ENCODE results near the gene SS18L1. TPM values are rescaled to one million over a fixed set of nuclear protein-coding genes. Genes with fewer than 3 reads are reported as not detected.

The SS18L1 gene
- total RNA-seq, 1 experiment from 2014 or later = 18.0 TPM

DNA sequence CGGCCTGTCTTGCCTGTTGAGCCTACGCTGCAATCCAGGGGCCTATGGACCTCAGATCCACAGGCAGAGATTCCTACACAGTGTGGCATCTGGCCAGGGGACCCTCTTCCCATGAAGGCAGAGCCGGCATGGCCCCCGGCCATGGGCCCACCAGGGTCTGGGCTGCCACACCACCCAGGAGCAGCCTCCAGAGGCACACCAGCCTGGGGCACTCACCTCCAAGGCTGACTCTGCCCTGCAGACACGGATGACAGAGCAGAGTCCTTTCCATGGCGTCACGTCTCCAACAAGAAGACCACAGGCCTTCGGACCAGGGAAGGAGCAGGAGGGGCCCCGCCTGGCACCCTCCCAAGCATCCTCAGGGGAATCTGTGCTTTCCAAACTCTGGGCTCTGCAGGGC is 80.0 kb downstream of the SS18L1 start:
- no peak for DNase-seq (ENCODE audit: low read depth)

DNA sequence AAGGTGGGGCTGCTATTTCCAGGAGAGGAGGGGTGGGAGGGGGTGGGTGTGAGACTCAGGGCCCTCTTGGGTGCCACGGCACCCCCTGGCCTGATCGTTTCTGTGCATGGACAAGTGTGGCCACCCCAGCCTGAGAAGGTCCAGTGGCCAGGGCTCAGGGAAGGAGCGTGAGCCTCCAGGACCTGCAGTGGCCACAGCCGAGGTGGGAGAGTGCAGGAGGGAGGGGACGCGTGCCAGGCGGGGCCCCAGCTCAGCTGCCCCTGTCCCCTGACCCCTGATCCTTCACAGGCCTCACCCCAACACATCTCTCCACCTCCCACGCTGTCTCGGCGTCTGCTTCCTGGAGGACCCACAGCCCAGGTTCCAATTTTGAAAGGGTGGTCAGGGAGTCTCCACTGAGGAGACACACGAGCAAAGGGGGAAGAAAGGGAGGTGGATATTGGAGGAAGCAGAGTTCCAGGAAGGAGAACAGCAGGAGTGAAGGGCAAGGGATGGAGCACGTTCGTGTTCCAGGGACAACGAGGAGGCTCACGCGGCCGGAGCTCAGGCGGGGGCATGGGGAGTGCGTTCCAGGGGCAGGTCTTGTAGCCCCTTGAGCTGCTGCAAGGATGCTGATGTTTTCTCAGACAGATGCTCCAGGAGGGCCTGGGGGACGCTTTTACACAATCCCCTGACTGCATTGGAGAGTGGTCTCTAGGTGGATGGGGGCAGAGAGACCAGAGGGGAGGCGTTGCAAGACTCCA is 80.7 kb downstream of the SS18L1 start:
- no peak for DNase-seq (ENCODE audit: low read depth)

DNA sequence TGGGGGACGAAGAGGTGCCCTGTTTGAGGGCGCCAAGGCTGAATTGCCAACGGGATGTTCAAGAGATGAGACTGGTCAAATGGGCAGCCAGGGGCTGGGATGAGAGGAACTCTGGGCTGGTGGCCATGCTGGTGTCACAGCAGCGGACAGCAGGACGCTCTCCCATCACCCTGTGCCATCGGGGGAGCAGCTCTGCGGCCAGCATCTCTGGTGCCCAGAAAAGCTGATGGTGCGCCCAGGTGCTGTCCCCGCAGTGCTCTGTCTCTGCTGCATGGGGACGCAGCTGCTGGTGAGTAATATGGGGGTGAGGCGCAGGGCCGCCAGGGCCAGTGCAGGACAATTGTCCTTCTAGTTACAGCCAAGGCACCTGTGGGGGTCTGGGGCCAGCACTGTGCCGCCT is 81.5 kb downstream of the SS18L1 start:
- DNase-seq (ENCODE audit: low read depth) = no peak

DNA sequence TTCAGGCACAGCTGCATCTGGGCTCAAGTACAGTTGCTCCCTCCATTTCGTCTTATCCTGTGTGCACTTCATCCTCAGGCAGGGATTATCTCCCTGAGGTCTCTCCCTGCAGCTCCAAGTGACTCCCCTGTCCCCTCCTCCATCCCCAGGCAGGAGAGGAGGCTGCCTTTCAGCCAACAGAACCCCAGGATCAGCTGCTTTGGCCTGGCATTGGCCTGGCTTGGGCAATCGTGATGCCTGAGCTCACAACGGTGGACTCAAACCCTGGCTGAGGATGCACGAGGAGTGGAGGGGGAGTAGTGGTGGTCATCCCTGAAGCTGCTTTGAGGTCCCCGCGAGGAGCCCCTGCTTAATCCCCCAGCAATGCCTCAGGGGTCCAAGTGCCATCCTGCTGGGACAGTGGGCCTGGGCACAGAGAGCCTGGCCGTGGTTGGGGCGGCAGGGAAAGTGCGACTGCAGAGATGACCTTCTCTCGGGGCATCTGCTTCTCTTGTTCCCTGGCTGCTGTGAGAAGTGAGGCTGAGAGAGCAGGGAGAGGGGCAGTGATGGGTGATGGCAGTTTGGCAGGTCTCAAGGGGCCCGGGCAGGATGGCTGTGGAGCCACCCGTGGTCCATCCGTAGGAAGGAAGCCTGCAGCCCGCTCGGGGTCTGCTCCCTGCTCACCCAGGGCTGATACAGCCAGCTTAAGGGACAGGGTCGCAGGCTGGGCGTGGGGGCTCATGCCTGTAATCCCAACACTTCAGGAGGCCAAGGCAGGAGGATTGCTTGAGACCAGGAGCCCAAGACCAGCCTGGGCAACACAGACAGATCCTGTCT is 82.5 kb downstream of the SS18L1 start:
- DNase-seq (ENCODE audit: low read depth) = no peak

DNA sequence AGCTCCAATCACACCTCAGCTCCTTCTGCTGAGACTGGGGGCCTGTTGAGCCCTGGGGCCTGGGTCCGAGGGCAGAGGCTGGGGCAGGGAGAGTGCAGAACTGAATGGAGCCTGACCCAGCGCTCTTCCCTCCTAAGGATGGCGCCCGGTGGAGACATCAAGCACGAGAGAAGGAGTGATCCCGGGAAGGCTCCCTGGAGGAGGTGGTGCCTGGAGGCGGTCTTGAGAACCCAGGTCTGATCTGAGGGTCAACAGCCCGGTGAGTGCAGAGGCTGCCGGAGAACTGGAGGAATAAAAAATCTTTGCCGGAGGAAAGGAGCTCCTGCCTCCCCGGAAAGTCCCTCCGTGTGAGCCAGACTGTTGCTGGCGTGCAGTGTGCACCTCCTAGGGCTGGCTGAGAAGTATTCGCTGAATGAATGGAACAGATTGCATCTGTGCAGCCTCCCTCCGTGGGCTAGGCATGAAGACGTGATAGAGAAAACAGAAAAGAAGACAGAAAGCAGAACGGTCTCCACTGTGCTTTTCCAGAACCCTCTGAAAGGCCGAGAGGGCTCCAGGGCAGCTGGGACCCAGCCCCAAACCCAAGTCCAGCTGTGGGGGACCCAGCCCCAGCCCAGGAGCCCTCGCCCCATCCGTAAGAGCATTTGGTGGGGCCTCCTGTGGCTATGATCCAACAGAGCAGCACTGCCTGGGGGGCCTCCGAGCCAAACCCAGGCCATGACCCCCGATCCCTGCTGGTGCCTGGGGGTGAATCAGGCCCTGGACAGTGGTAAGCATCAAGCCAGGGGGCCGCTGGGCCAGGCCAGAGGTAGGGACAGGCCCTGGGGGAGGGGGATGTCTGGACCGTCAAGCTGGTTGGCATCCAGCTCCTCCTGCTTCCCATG is 83.4 kb downstream of the SS18L1 start:
- DNase-seq (ENCODE audit: low read depth) = no peak

DNA sequence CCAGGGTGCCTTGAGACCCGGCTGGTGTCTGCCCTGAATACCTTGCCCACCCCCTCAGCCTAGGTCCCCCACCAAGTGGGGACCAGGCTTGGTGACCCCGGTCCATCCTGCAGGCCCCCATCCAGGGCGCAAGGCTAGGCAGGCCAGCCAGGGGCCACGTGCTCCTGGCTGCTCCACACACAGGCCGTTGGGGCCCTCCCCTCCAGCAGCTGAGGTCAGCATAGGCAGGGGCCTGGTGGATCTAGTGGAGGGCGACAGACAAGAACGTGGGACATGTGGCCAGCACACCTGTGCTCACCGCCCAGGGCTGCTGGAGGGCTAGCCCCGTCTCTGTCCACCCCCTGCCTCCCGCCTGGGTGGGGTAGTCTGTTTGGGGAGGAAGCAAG is 84.0 kb downstream of the SS18L1 start:
- no peak for DNase-seq (ENCODE audit: low read depth)

DNA sequence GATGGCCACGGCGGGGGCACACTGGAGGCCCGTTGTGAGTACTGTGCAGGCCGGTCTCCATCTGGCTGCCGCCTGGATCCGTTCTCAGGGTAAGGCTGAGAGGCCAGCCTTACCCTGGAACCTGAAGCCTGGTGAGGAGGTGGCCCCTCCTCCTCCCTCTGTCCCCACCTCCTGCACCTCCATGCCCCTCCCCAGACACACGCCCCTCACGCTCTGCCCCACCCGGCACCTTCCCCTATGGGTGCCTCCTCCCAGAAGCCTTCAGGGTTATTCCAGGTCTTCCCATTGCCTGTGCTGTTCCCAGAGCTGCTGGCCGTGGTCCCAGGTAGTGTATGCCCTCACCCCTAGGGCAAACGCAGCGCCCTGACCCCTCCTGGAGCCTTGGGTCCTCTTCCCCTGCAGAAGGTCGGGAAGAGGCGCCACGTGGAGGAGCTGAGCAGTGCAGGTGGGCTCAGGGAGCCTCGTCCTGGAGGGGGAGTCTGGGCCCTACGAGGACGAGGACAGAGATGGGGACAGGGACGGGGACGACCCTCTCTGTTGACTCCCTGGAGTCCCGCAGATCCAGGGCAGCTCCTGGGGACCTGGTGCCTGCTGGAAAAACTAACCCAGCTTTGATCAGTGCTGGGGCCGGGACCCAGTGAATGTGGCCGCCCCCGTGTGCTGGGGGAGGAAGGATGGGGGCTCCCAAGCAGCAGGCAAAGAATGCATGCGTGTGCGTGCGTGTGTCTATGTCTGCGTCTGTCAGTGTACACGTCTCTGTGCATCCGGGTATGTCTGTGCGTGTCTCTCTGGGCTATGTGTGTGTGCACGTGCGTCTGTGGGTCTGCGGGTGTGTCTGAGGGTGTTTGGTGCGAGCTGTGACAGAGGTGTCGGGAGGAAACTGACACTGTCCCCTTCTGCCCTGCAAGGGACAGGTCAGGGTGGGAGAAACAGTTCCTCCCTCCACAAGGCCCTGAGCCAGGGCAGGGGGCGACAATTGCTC is 84.7 kb downstream of the SS18L1 start:
- DNase-seq (ENCODE audit: low read depth) = no peak

DNA sequence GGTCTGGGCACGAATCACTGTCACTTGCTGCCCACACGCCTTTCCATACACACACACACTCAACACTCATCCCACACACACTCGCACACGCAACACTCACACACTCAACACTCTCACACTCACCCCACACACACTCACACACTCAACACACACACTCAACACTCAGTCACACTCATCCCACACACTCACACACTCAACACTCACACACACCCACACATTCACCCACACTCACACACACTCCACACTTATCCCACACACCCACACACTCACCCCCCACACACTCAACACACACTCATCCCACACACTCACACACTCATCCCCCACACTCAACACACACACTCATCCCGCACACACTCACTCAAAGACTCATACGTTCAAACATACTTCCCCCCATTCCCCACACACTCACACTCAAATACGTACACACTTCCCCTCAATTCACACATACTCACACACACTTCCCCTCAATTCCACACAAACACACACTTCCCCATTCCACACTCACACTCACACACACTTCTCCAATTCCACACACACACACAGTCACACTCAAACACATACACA is 85.5 kb downstream of the SS18L1 start:
- DNase-seq (ENCODE audit: low read depth) = no peak

DNA sequence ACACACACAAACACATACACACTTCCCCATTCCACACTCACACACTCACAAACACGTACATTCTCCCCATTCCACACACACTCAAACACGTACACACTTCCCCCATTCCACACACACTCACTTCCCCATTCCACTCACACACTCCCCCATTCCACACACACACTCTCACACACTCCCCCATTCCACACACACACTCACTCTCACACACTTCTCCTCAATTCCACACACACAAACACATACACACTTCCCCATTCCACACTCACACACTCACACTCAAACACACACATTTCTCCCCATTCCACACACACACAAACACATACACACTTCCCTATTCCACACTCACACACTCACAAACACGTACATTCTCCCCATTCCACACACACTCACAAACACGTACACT is 86.1 kb downstream of the SS18L1 start:
- DNase-seq (ENCODE audit: low read depth) = no peak

DNA sequence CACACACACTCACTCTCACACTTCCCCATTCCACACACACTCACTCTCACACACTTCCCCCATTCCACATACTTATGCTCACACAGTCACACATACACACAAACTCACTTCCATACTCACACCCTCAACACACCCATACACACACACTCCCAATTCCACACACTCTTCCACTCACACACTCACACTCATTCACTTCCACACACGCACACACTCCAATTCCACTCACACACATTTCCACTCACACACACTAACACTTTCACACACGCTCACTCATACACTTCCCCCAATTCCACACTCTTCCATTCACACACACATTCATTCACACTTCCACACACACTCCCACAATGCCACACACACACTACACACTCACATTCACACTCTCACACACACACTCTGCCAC is 86.7 kb downstream of the SS18L1 start:
- DNase-seq (ENCODE audit: low read depth) = no peak

DNA sequence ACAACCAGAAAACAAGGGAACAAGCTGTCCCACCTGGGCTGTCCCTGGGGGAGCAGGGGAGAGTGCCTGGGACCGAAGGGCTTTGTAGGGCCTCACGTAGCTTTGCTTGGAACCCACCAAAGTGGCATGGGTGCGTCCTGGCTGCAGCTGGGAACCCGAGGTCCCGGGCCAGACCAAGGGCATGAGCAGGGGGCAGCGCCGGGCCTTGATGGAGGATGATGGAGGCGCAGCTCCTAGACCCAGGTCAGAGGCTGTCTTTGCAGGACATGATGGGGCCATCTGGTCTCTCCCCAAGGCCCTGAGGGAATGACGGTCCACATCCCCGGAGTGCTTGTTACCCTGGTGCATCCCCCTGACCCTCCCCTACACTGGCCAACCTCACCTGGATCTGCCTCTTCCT is 87.1 kb downstream of the SS18L1 start:
- DNase-seq (ENCODE audit: low read depth) = no peak

DNA sequence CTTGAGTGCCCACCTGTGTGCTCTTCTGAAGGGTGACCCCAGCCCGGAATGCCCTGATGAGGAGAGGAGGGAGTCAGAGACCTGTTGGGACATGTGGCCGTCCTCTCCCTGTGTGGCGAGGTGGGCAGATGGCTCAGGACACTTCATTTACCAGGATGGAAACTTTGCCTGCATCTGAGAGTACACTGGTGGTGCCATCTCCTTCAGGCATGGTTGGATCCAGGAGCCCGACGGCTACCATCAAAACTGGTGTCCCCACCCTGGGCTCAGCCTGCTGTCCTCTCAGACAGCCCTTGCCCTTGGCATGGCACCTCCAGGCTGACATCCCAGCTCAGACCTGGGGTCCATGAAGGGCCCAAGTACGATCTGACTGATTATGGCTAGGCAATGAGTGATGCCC is 87.7 kb downstream of the SS18L1 start:
- DNase-seq (ENCODE audit: low read depth) = no peak

Other genes with a start within 250 kb of the SS18L1 start
- gene TAF4, start 77.9 kb upstream of the SS18L1 start, total RNA-seq (2014; rRNA removed) = 4.4 and 16.1 TPM in 2 replicates
- gene LSM14B, start 21.3 kb upstream of the SS18L1 start, total RNA-seq (2014; rRNA removed) = 55.9 and 61.1 TPM in 2 replicates
- 503 and 618 TPM in 2 replicates for gene PSMA7, start 375 bp upstream of the SS18L1 start, total RNA-seq (2014; rRNA removed)
- 20.2 and 27.7 TPM in 2 replicates for gene MTG2, start 39.3 kb downstream of the SS18L1 start, total RNA-seq (2014; rRNA removed)
- not detected in 2 replicates for gene HRH3, start 76.5 kb downstream of the SS18L1 start, total RNA-seq (2014; rRNA removed)
- 11.3 and 12.7 TPM in 2 replicates for gene OSBPL2, start 94.8 kb downstream of the SS18L1 start, total RNA-seq (2014; rRNA removed)
- gene ADRM1, start 159.2 kb downstream of the SS18L1 start, total RNA-seq (2014; rRNA removed) = 204 and 234 TPM in 2 replicates
- 7.2 and 29.2 TPM in 2 replicates for gene LAMA5, start 223.5 kb downstream of the SS18L1 start, total RNA-seq (2014; rRNA removed)
- gene RPS21, start 243.3 kb downstream of the SS18L1 start, total RNA-seq (2014; rRNA removed) = 1,447 and 2,174 TPM in 2 replicates

All from LHCN-M2 (cell line).